ENCODE results near the gene MYH9.
"Not testable (repeated sequence)": the region's sequence is repeated elsewhere in the genome, so short reads cannot be mapped to it uniquely, and the experiment has no call there.

Gene MYH9

DNA sequence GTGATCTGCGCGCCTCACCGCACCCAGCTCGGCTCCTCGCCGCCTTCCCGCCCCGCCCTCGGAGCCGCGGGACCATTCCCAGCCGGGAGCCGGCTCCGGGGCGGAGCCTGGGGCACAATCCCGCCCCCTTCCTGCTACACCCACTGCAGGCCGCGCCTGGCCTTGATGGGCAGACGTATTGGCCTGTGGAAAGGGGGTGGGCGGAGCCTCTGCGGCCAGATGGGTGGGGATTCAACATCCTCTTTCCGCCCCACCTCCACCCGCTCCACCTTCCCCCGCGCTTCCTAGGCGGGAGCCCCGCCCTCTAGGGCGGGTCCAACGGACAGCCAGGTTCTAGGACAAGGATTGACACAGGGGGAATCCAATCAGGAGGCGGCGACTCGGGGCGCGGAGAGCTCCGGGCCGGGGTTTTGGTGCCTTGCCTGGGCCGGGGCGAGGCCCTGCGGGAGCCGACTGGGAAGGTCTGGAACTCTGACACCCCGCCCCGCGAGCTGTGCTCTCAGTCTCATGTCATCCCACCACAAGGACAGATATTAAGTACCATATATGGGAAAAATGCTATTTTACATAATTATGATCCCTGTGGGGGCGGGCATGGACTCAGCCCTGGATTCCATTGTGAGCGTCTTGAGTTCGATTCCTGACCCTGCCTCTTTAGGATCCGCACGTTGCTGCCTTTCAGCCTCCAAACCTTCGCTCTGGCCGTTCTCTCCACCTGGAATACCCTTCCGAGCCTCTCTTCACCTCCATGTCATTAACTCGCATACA lies at the start of gene MYH9:
MYH9 (minus strand) TSS at position 9 of the 768 bp plus-strand sequence. CDS start 38,731 bp downstream, outside the sequence.
- Histone ChIP-seq H3K36me3 (ENCODE audit: control insufficient read depth, insufficient read depth, low read length, severe bottlenecking) (no peaks in the 10 kb centered on the region), H3K4me3 (ENCODE audit: low read length) (peak within 1 kb of the TSS; percentile 92), H3K9ac (ENCODE audit: low read length) (peak within 1 kb of the TSS; percentile 96), H3K9me3 (ENCODE audit: control insufficient read depth, low read length) (no peaks in the 10 kb centered on the region), H3K27me3 (replicated peaks; ENCODE audit: control insufficient read depth, insufficient read depth, low read length) (no peaks in the 10 kb centered on the region), H3K4me1 (ENCODE audit: control insufficient read depth, insufficient read depth, low read length) (peaks cover 26% of the 10 kb centered on the region)
- peak; percentile 100 for DNase-seq (ENCODE audit: low read depth)

DNA sequence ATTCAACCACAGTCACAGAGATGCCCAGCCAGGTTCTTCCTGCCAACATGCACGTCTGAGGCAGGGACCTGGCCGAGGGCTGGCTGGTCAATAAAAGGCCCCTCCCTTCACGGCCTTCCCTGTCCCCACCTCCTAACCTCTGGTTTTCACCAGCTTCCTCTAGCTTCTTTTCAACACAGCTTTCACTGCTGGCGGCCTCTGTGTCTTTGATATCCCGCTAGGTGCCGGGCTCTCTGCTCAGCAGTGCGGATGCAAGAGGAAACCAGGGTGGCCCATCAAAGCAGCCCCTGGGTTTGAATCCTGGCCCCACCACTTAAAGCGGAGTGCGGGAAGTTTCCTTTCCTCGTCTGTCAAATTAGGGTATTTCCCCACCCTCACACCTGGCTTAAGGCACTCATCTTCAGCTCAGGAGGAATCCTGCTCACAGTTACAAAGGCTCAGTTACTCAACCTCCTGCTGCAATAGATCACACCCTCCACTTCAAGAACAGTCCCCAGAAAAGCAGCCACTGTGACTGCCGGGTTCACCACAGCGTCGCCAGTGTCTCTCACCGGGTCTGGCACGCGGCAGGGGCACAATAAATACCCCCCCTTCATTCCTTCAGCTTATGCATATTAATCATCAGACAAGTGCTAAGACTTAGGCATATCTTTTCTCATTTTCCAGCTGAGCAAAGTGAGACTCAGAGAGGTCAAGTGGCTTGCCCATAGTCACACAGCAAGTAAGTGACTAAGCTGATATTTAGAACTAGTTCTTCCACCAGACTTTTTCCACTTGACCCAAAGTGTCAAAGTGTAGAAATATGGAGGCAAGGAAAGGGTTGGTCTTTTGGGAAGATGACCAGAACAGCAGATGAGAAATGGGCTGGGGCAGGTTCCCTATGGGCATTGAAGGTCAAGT lies 48.0 kb upstream of the MYH9 start:
- H3K9ac ChIP-seq (ENCODE audit: low read length) = no peak overlapping the region
- no peaks in the 10 kb centered on the region for H3K36me3 ChIP-seq (ENCODE audit: control insufficient read depth, insufficient read depth, low read length, severe bottlenecking)
- no peaks in the 10 kb centered on the region for H3K9me3 ChIP-seq (ENCODE audit: control insufficient read depth, low read length)
- H3K4me1 ChIP-seq (ENCODE audit: control insufficient read depth, insufficient read depth, low read length) = peaks cover 22% of the 10 kb centered on the region
- H3K4me3 ChIP-seq (ENCODE audit: low read length) = no peak overlapping the region
- DNase-seq (ENCODE audit: low read depth) = no peak
- H3K27me3 ChIP-seq (replicated peaks; ENCODE audit: control insufficient read depth, insufficient read depth, low read length) = no peaks in the 10 kb centered on the region

DNA sequence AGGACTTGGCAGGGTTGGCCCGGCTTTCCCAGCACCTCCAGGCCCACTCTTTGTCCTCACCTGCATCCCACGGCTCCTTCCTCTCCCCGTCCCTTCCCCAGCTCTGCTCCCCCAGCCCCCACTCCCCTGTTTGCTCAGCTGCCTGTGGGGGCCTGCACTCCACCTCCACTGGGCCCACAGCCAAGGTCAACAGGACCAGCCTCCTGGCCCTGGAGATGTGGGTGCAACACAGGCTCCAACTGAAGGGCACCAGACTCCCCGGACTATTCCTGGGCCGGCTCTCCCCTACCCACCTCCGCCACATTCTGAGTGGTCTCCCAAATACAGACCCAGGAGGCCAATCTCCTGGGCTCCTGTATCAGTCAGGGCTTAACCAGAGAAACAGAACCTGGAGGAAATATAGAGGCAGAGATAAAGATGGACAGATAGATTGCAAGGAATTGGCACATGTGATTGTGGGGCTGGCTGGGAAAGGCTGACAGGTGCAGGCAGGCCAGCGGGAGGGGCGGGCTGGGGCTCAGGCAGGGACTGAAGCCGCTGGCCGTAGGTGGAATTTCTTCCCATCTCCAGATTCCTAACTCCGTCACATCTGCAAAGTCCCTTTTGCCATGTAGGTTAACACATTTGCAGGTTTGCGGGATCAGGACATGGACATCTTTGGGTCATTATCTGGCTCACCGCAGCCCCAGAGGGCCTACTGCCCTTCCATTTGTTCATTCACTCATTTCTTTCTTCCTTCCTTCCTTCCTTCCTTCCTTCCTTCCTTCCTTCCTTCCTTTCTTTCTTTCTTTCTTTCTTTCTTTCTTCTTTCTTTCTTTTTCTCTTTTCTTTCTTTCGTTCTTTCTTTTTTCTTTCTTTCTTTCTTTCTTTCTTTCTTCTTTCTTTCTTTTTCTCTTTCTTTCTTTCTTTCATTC lies 45.8 kb upstream of the MYH9 start:
- H3K27me3 ChIP-seq (replicated peaks; ENCODE audit: control insufficient read depth, insufficient read depth, low read length) = no peaks in the 10 kb centered on the region
- no peaks in the 10 kb centered on the region for H3K9me3 ChIP-seq (ENCODE audit: control insufficient read depth, low read length)
- no peak for DNase-seq (ENCODE audit: low read depth)
- no peak overlapping the region for H3K9ac ChIP-seq (ENCODE audit: low read length)
- H3K36me3 ChIP-seq (ENCODE audit: control insufficient read depth, insufficient read depth, low read length, severe bottlenecking) = no peaks in the 10 kb centered on the region
- no peak overlapping the region for H3K4me3 ChIP-seq (ENCODE audit: low read length)
- peaks cover 5% of the 10 kb centered on the region for H3K4me1 ChIP-seq (ENCODE audit: control insufficient read depth, insufficient read depth, low read length)

DNA sequence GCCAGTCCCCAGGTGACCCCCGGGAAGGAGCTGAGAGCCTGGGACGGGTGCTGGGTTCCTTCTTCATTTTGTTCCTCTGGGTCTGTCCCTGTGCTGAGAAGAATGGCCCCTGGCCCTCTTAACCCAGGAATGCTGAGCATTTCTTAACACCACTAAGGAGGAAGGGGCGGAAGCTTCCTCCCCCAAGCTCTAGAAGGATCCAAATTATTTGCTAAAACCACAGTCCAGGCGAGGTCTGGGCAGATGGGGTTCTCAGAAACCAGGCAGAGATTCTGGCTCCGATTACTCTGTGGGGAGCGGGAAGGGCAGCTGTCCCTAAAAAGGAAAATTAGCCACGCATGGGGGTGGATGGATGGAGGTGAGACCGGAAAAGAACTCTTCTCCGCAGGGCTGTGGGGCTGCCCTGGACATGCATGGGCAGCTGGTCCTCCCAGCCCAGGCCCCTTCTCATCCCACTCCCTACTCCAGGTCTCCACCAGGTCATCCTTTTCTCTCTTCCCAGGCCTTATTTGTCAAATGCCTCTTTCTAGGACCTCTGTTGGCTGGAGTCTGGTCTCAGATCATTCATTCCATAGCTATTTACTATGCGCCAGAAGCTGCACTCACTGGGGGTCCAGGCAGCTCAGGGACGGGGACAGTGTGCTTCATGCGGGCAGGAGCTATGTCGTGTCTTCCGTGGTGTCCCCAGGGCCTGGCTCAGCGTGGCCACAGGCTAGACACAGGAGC lies 45.0 kb upstream of the MYH9 start:
- no peaks in the 10 kb centered on the region for H3K9me3 ChIP-seq (ENCODE audit: control insufficient read depth, low read length)
- H3K9ac ChIP-seq (ENCODE audit: low read length) = no peak overlapping the region
- no peaks in the 10 kb centered on the region for H3K27me3 ChIP-seq (replicated peaks; ENCODE audit: control insufficient read depth, insufficient read depth, low read length)
- no peaks in the 10 kb centered on the region for H3K36me3 ChIP-seq (ENCODE audit: control insufficient read depth, insufficient read depth, low read length, severe bottlenecking)
- no peak overlapping the region for H3K4me3 ChIP-seq (ENCODE audit: low read length)
- no peak for DNase-seq (ENCODE audit: low read depth)
- peaks cover 5% of the 10 kb centered on the region for H3K4me1 ChIP-seq (ENCODE audit: control insufficient read depth, insufficient read depth, low read length)

DNA sequence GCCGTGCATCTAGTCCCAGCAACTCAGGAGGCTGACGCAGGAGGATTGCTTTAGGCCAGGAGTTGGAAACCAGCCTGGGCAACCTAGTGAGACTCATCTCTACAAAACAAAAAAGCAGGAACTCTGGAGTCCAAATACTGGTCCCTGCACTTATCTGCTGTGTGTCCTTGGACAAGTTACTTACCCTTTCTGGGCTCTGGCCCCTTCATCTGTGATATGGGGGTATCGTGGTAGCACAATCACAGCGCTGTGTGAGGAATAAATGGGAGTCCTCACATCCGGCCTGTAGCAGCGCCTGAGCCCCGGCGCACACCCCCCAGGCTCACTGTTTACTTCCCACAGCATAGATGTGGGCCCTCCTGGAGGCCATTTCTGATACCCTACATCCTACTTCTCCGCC lies 44.2 kb upstream of the MYH9 start:
- Histone ChIP-seq H3K9ac (ENCODE audit: low read length) (no peak overlapping the region), H3K36me3 (ENCODE audit: control insufficient read depth, insufficient read depth, low read length, severe bottlenecking) (no peaks in the 10 kb centered on the region), H3K9me3 (ENCODE audit: control insufficient read depth, low read length) (no peaks in the 10 kb centered on the region), H3K4me3 (ENCODE audit: low read length) (no peak overlapping the region), H3K27me3 (replicated peaks; ENCODE audit: control insufficient read depth, insufficient read depth, low read length) (no peaks in the 10 kb centered on the region), H3K4me1 (ENCODE audit: control insufficient read depth, insufficient read depth, low read length) (peaks cover 5% of the 10 kb centered on the region)
- DNase-seq (ENCODE audit: low read depth) = no peak

DNA sequence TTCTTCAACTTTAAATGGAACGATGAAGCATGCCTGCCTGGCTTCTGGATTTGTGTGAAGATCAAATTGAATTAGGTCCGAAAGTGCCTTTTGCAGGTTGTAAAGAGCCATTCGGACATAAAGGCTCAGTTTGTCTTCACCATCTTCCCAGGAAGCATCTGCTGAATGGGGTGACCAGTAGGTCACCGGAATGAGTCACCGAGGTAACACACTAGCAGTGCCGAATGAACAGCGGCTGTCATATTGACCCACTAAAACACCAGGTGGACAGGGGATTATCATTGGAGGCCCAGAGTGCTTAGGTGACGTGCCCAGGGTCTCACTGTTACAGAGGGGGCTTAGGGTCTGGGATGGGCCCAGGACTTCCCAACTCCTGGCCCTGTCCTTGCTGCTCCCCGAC lies 43.1 kb upstream of the MYH9 start:
- no peak for DNase-seq (ENCODE audit: low read depth)
- Histone ChIP-seq H3K9me3 (ENCODE audit: control insufficient read depth, low read length) (no peaks in the 10 kb centered on the region), H3K4me3 (ENCODE audit: low read length) (no peak overlapping the region), H3K9ac (ENCODE audit: low read length) (no peak overlapping the region), H3K4me1 (ENCODE audit: control insufficient read depth, insufficient read depth, low read length) (peaks cover 12% of the 10 kb centered on the region), H3K27me3 (replicated peaks; ENCODE audit: control insufficient read depth, insufficient read depth, low read length) (no peaks in the 10 kb centered on the region), H3K36me3 (ENCODE audit: control insufficient read depth, insufficient read depth, low read length, severe bottlenecking) (no peaks in the 10 kb centered on the region)

DNA sequence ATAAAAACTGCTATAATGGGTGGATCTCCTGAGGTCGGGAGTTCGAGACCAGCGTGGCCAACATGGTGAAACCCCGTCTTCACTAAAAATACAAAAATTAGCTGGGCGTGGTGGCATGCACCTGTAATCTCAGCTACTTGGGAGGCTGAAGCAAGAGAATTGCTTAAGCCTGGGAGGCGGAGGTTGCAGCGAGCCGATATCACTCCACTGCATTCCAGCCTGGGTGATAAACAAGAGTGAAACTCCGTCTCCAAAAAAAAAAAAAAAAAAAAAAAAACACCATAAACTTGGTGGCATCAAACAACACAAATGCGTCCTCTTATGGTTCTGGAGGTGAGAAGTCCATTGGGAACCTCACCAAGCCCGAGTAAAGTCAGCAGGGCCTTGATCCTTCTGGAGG lies 40.2 kb upstream of the MYH9 start:
- not testable (repeated sequence) for H3K9me3 ChIP-seq (ENCODE audit: control insufficient read depth, low read length); H3K27me3 ChIP-seq (replicated peaks; ENCODE audit: control insufficient read depth, insufficient read depth, low read length); H3K4me3 ChIP-seq (ENCODE audit: low read length); DNase-seq (ENCODE audit: low read depth); H3K36me3 ChIP-seq (ENCODE audit: control insufficient read depth, insufficient read depth, low read length, severe bottlenecking); H3K9ac ChIP-seq (ENCODE audit: low read length)
- peaks cover 13% of the 10 kb centered on the region for H3K4me1 ChIP-seq (ENCODE audit: control insufficient read depth, insufficient read depth, low read length)

DNA sequence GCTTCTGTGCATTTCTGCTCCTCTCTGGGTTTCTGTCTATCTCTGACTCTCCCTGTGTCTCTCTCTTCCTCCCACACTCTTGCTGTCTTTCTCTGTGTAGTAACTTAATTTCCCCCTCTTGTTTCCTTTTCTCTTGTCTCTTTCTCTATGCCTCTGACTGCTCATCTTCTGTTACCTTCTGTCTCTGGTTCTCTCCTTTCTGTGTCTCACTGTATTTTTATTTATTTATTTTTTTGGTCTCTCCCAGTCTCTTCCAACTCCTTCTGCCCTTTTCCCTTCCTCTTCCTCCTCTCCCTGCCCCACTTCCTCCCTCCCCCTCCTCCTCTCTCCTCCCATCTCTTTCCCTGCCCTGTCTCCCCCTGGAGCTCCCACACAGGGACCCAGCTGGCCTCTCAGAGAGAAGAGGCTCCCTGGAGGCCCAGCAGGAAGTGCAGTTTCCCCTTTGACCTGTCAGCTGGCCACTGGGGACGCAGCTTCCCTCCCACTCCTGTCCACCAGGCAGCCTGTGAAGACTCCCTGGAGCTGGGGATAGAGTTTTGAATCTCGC lies 38.3 kb upstream of the MYH9 start:
- Histone ChIP-seq H3K9ac (ENCODE audit: low read length) (no peak overlapping the region), H3K27me3 (replicated peaks; ENCODE audit: control insufficient read depth, insufficient read depth, low read length) (no peaks in the 10 kb centered on the region), H3K36me3 (ENCODE audit: control insufficient read depth, insufficient read depth, low read length, severe bottlenecking) (no peaks in the 10 kb centered on the region), H3K4me3 (ENCODE audit: low read length) (no peak overlapping the region), H3K9me3 (ENCODE audit: control insufficient read depth, low read length) (no peaks in the 10 kb centered on the region), H3K4me1 (ENCODE audit: control insufficient read depth, insufficient read depth, low read length) (peaks cover 9% of the 10 kb centered on the region)
- DNase-seq (ENCODE audit: low read depth) = no peak

DNA sequence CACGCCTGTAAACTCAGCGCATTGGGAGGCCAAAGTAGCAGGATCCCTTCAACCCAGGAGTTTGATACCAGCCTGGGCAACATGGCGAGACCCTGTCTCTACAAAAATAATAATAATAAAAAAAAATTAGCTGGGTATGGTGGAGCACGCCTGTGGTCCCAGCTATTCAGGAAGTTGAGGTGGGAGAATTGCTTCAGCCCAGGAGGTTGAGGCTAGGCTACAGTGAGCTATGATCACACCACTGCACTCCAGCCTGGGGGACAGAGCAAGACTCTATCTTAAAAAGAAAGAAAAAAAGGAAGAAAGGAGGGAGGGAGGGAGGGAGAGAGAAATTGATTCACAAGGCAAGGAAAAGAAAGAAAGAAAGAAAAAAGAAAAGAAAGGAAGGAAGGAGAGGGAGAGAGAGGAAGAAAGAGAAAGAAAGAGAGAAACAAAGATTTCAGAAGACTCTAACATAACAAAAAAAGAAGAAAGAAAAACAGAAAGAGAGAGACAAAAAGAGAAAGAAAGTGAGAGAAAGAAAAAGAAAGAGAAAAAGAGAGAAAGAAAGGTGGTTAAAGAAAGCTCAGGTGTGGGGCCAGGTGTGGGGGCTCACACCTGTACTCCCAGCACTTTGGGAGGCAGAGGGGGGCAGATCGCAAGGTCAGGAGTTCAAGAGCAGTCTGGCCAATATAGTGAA lies 37.3 kb upstream of the MYH9 start:
- H3K36me3 ChIP-seq (ENCODE audit: control insufficient read depth, insufficient read depth, low read length, severe bottlenecking) = no peaks in the 10 kb centered on the region

DNA sequence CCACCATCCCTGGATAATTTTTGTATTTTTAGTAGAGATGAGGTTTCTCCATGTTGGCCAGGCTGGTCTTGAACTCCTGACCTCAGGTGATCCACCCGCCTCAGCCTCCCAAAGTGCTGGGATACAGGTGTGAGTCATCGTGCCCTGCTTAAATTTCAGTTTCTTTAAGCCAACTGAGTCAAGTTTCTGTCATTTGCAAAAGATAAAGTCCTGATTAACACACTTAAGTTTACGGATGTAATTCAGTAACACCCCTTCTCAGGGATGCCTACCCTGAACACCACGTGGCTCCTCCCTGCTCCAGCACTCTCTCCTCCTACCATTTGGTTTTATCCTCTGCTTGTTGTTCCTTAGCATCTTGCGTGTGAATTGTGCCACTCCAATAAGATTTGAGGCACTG lies 36.7 kb upstream of the MYH9 start:
- not testable (repeated sequence) for H3K9me3 ChIP-seq (ENCODE audit: control insufficient read depth, low read length); DNase-seq (ENCODE audit: low read depth); H3K4me3 ChIP-seq (ENCODE audit: low read length); H3K9ac ChIP-seq (ENCODE audit: low read length); H3K27me3 ChIP-seq (replicated peaks; ENCODE audit: control insufficient read depth, insufficient read depth, low read length); H3K36me3 ChIP-seq (ENCODE audit: control insufficient read depth, insufficient read depth, low read length, severe bottlenecking)
- peaks cover 20% of the 10 kb centered on the region for H3K4me1 ChIP-seq (ENCODE audit: control insufficient read depth, insufficient read depth, low read length)

More for the DNA sequence above, 37.3 kb upstream of the MYH9 start:
- DNase-seq (ENCODE audit: low read depth) = no peak
- H3K4me1 ChIP-seq (ENCODE audit: control insufficient read depth, insufficient read depth, low read length) = peaks cover 14% of the 10 kb centered on the region
- H3K4me3 ChIP-seq (ENCODE audit: low read length) = no peak overlapping the region
- H3K9me3 ChIP-seq (ENCODE audit: control insufficient read depth, low read length) = no peaks in the 10 kb centered on the region
- H3K9ac ChIP-seq (ENCODE audit: low read length) = no peak overlapping the region
- H3K27me3 ChIP-seq (replicated peaks; ENCODE audit: control insufficient read depth, insufficient read depth, low read length) = no peaks in the 10 kb centered on the region
